ENCODE results near the gene ARFGAP3. TPM values are rescaled to one million over a fixed set of nuclear protein-coding genes. Genes with fewer than 3 reads are reported as not detected.

ARFGAP3 gene
- total RNA-seq, 1 experiment from 2014 or later = 16.9 TPM

DNA sequence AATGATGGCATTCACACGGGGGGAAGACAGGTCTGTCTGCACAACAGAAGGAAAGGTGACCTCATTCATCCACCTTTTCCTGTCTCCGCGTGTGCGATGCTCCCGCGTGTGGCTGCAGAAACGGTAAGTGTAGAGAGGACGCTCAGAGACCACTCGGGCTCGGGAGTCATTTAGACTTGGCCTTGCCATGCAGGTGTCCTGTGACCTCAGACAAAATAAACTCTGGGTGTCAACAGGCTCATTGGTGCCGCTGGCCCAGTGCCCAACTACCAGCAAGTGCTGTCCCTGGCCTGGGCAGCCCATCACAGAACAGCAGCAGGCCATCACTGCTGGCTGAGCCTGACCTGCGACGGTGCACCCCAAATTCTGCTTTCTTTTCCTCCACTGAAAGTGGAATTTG lies 48.1 kb upstream of the ARFGAP3 start (continued):
- TF ChIP-seq USF1 (CRISPR knock-in tag; IDR thresholded peaks at IDR 0.05) (no peak), GRHL2 (CRISPR knock-in tag; IDR thresholded peaks at IDR 0.05; ENCODE audit: insufficient replicate concordance, severe bottlenecking) (no peak), ZNF219 (CRISPR knock-in tag; IDR thresholded peaks at IDR 0.05; ENCODE audit: borderline replicate concordance) (no peak), HMGXB4 (CRISPR knock-in tag; IDR thresholded peaks at IDR 0.05) (no peak), FOXJ3 (CRISPR knock-in tag; IDR thresholded peaks at IDR 0.05; ENCODE audit: borderline replicate concordance) (no peak), ETV6 (CRISPR knock-in tag; IDR thresholded peaks at IDR 0.05) (no peak), ERG (CRISPR knock-in tag; IDR thresholded peaks at IDR 0.05) (no peak), OVOL2 (CRISPR knock-in tag; IDR thresholded peaks at IDR 0.05; ENCODE audit: borderline replicate concordance) (no peak), ZNF138 (CRISPR knock-in tag; conservative IDR thresholded peaks at IDR 0.05) (no peak), RELA (CRISPR knock-in tag; IDR thresholded peaks at IDR 0.05; ENCODE audit: borderline replicate concordance) (no peak), MYBL2 (CRISPR knock-in tag; IDR thresholded peaks at IDR 0.05) (no peak)

- CTCF ChIA-PET = interaction anchor here (0.7 to 3.0 kb wide), 8 partner anchors 13 to 156 kb away, joined by 3 to 26 read pairs (median 4); partner anchors contain the start of gene PACSIN2
- no peak for ATAC-seq
- Mint-ChIP-seq H3K36me3 (no peaks in the 10 kb centered on the region), H3K4me3 (no peak overlapping the region), H3K27ac (peak overlapping the region; percentile 18), H3K4me1 (peaks cover 10% of the 10 kb centered on the region), H3K27me3 (ENCODE audit: low read depth) (no peaks in the 10 kb centered on the region), H3K9me3 (no peaks in the 10 kb centered on the region)
- POLR2A ChIA-PET = interaction anchor here (0.6 kb wide), 1 partner anchor 79 kb away, joined by 3 read pairs; no protein-coding TSS in a partner anchor
- TF ChIP-seq ATF2 (CRISPR knock-in tag; IDR thresholded peaks at IDR 0.05; ENCODE audit: borderline replicate concordance, low read depth) (no peak), NFE2L1 (CRISPR knock-in tag; IDR thresholded peaks at IDR 0.05) (no peak), ESRRA (CRISPR knock-in tag; IDR thresholded peaks at IDR 0.05; ENCODE audit: borderline replicate concordance) (no peak), USF2 (CRISPR knock-in tag; IDR thresholded peaks at IDR 0.05) (no peak), RORB (CRISPR knock-in tag; IDR thresholded peaks at IDR 0.05) (no peak), ATF1 (CRISPR knock-in tag; IDR thresholded peaks at IDR 0.05) (no peak), ZNF671 (CRISPR knock-in tag; IDR thresholded peaks at IDR 0.05) (no peak)
- TF ChIP-seq, protein P1, sequence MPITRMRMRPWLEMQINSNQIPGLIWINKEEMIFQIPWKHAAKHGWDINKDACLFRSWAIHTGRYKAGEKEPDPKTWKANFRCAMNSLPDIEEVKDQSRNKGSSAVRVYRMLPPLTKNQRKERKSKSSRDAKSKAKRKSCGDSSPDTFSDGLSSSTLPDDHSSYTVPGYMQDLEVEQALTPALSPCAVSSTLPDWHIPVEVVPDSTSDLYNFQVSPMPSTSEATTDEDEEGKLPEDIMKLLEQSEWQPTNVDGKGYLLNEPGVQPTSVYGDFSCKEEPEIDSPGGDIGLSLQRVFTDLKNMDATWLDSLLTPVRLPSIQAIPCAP (CRISPR knock-in tag; IDR thresholded peaks at IDR 0.05) = no peak
- DNase-seq (ENCODE audit: low spot score) = no peak
These were observed 47.0 kb upstream of the ARFGAP3 start for GRCh38 chr22:42904050-42904449.

Data from WTC11 (cell line).